ENCODE results near the gene RPL36AL.
"Not testable (repeated sequence)": the region's sequence is repeated elsewhere in the genome, so short reads cannot be mapped to it uniquely, and the experiment has no call there.

The RPL36AL gene

GRCh38 chr14:49619273-49619672 is 1.2 kb downstream of the RPL36AL start:
- not testable (repeated sequence) for DNase-seq (ENCODE audit: low spot score)

GRCh38 chr14:49617852-49618519 is 2.4 kb downstream of the RPL36AL start:
- DNase-seq (ENCODE audit: low spot score): no peak

GRCh38 chr14:49615776-49616175 is 4.7 kb downstream of the RPL36AL start:
- DNase-seq (ENCODE audit: low spot score): no peak

GRCh38 chr14:49614196-49614595 is 6.2 kb downstream of the RPL36AL start:
- DNase-seq (ENCODE audit: low spot score): no peak

- DNase-seq (ENCODE audit: low spot score): no peak
Measured at GRCh38 chr14:49612671-49613070, 7.8 kb downstream of the RPL36AL start.

GRCh38 chr14:49612251-49612650 is 8.2 kb downstream of the RPL36AL start:
- no peak for DNase-seq (ENCODE audit: low spot score)

- DNase-seq (ENCODE audit: low spot score): no peak
Measured at GRCh38 chr14:49607583-49607982, 12.8 kb downstream of the RPL36AL start.

GRCh38 chr14:49598485-49599300 is 21.7 kb downstream of the RPL36AL start, which contains the start of gene LRR1:
TSS of gene LRR1 (plus strand) at chr14:49598940. CDS start at chr14:49599021, 81 bp downstream.
- peak; percentile 80 for DNase-seq (ENCODE audit: low spot score)

GRCh38 chr14:49598189-49598484 is 22.3 kb downstream of the RPL36AL start:
- no peak for DNase-seq (ENCODE audit: low spot score)

- peak; percentile 37 for DNase-seq (ENCODE audit: low spot score)
Measured at GRCh38 chr14:49594347-49595091, 25.9 kb downstream of the RPL36AL start.

- no peak for DNase-seq (ENCODE audit: low spot score)
Measured at GRCh38 chr14:49593016-49593415, 27.4 kb downstream of the RPL36AL start.

GRCh38 chr14:49589387-49589786 is 31.0 kb downstream of the RPL36AL start:
- no peak for DNase-seq (ENCODE audit: low spot score)

GRCh38 chr14:49586673-49587460 is 33.6 kb downstream of the RPL36AL start:
- peak; percentile 69 for DNase-seq (ENCODE audit: low spot score)

GRCh38 chr14:49585803-49586672 is 34.4 kb downstream of the RPL36AL start, which contains the start of gene RPS29:
TSS of gene RPS29 (minus strand) at chr14:49586380. CDS start at chr14:49586346, 34 bp downstream.
- peak; percentile 99 for DNase-seq (ENCODE audit: low spot score)

- DNase-seq (ENCODE audit: low spot score): not testable (repeated sequence)
Measured at GRCh38 chr14:49584981-49585640, 35.3 kb downstream of the RPL36AL start.

- no peak for DNase-seq (ENCODE audit: low spot score)
Measured at GRCh38 chr14:49584058-49584457, 36.4 kb downstream of the RPL36AL start.

- DNase-seq (ENCODE audit: low spot score): no peak
Measured at GRCh38 chr14:49583629-49584028, 36.8 kb downstream of the RPL36AL start.

GRCh38 chr14:49582113-49582977 is 38.1 kb downstream of the RPL36AL start:
- no peak for DNase-seq (ENCODE audit: low spot score)
